Activated B cell treated with CpG ODN at 0.5 μM for 24 hours (primary cell): Measurements from ENCODE around the gene SUCLG2. TPM values are rescaled to one million over a fixed set of nuclear protein-coding genes. Genes with fewer than 3 reads are reported as not detected.

ENCODE experiments used
- ATAC-seq: fragments of 200-7000 bp; cut with Tn5 transposase; one replicate; pipeline ENCODE4 v1.10.0; 2021; ENCODE audit warnings: low read depth, mild to moderate bottlenecking, moderate library complexity
- CTCF ChIA-PET: fragments of 350-600 bp; sonication (Branson Sonifier 250); formaldehyde crosslinking; loops from one replicate; lab custom pipeline; 2021; ENCODE audit warnings: antibody characterized with exemption; lab: Charles Lee
- POLR2A ChIA-PET: fragments of 350-600 bp; sonication (Branson Sonifier 250); formaldehyde crosslinking; loops from one replicate; lab custom pipeline; 2021; ENCODE audit warnings: antibody characterized with exemption; lab: Charles Lee
- DNase-seq: peaks from one replicate; pipeline ENCODE4 v3.0.0; 2022
- H3K27ac Mint-ChIP-seq: one replicate; pipeline ENCODE4 v1.8.0; 2020; ENCODE audit warnings: mixed read lengths
- H3K27me3 Mint-ChIP-seq: one replicate; pipeline ENCODE4 v1.8.0; 2021; ENCODE audit warnings: mixed read lengths
- H3K36me3 Mint-ChIP-seq: one replicate; pipeline ENCODE4 v1.8.0; 2021; ENCODE audit warnings: low read depth, mixed read lengths
- H3K4me1 Mint-ChIP-seq: one replicate; pipeline ENCODE4 v1.8.0; 2021; ENCODE audit warnings: mixed read lengths
- H3K4me3 Mint-ChIP-seq: one replicate; pipeline ENCODE4 v1.8.0; 2020; ENCODE audit warnings: mild to moderate bottlenecking, mixed read lengths
- H3K9me3 Mint-ChIP-seq: one replicate; pipeline ENCODE4 v1.8.0; 2020; ENCODE audit warnings: mixed read lengths
- intact Hi-C: fragments of 100-400 bp; cut with micrococcal nuclease; formaldehyde crosslinking; loops from one replicate; pipeline ENCODE4 v1.15.1; 2024
- total RNA-seq: library from RNA; stranded (reverse); gene quantifications from 2 replicates; pipeline ENCODE4 v1.2.3, GENCODE V29; 2022
- TF ChIP-seq, protein P1 (sequence below): fragments of 200-600 bp; IDR thresholded peaks from one replicate; pipeline ENCODE4 v1.8.0; 2022; ENCODE audit warnings: antibody characterized with exemption, mild to moderate bottlenecking

Gene SUCLG2
- total RNA-seq, 1 donor from 2014 or later: 40.8 TPM

DNA sequence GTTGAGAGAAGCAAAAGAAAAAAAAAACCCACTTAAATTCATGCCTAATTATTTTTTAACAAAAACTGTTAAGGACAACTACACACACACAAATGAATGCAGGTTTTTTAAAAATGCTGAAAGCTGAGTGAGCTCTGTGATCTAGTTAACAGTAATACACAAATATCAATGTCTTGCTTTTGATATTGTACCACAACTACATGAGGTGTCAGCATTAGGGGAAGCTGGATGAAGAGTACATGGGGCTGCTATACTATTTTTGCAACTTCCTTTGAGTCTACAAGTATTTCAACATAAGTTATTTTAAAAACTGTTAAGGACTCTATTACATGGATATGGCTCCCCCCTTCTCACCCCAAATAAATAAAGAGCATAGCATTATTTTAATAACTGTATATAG lies 44.7 kb downstream of the SUCLG2 start:
- H3K4me3 Mint-ChIP-seq: no peak overlapping the region
- CTCF ChIA-PET: no interaction called here
- ATAC-seq (no peak), DNase-seq (no peak)
- no peaks in the 10 kb centered on the region for H3K27me3 Mint-ChIP-seq
- peaks cover 5% of the 10 kb centered on the region for H3K4me1 Mint-ChIP-seq
- H3K9me3 Mint-ChIP-seq: no peaks in the 10 kb centered on the region
- H3K36me3 Mint-ChIP-seq: peaks cover 74% of the 10 kb centered on the region
- TF ChIP-seq, protein P1, sequence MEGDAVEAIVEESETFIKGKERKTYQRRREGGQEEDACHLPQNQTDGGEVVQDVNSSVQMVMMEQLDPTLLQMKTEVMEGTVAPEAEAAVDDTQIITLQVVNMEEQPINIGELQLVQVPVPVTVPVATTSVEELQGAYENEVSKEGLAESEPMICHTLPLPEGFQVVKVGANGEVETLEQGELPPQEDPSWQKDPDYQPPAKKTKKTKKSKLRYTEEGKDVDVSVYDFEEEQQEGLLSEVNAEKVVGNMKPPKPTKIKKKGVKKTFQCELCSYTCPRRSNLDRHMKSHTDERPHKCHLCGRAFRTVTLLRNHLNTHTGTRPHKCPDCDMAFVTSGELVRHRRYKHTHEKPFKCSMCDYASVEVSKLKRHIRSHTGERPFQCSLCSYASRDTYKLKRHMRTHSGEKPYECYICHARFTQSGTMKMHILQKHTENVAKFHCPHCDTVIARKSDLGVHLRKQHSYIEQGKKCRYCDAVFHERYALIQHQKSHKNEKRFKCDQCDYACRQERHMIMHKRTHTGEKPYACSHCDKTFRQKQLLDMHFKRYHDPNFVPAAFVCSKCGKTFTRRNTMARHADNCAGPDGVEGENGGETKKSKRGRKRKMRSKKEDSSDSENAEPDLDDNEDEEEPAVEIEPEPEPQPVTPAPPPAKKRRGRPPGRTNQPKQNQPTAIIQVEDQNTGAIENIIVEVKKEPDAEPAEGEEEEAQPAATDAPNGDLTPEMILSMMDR: no peak
- intact Hi-C loops: no loop called here
- no peak overlapping the region for H3K27ac Mint-ChIP-seq
- POLR2A ChIA-PET: interaction anchor here (0.7 kb wide), 1 partner anchor 40 kb away, joined by 3 read pairs; no protein-coding TSS in a partner anchor

DNA sequence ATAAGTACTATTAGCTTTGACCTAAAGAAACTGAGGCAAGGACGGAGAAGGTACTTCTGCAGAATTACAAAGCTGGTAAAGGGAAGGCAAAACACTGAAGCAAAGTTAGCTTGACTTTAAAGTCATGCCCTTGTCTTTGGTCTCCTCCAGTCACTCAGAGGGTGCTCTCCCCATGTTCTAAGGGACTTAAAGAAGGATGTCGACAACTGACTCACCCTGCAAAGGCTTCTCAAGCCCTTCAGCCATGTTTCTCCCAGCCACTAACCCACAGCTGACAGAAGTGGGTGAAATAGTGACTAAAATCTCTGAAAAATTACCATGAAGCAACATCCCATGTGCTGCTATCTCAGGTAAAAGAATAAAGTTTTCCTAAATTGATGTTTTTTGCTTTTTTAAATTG lies 46.4 kb downstream of the SUCLG2 start:
- TF ChIP-seq, protein P1: no peak
- H3K4me3 Mint-ChIP-seq: no peak overlapping the region
- ChIA-PET CTCF (no interaction called here), POLR2A (no interaction called here)
- H3K27me3 Mint-ChIP-seq: no peaks in the 10 kb centered on the region
- peaks cover 5% of the 10 kb centered on the region for H3K4me1 Mint-ChIP-seq
- no peaks in the 10 kb centered on the region for H3K9me3 Mint-ChIP-seq
- H3K36me3 Mint-ChIP-seq: peaks cover 74% of the 10 kb centered on the region
- DNase-seq (no peak), ATAC-seq (no peak)
- no peak overlapping the region for H3K27ac Mint-ChIP-seq
- intact Hi-C loops: no loop called here

DNA sequence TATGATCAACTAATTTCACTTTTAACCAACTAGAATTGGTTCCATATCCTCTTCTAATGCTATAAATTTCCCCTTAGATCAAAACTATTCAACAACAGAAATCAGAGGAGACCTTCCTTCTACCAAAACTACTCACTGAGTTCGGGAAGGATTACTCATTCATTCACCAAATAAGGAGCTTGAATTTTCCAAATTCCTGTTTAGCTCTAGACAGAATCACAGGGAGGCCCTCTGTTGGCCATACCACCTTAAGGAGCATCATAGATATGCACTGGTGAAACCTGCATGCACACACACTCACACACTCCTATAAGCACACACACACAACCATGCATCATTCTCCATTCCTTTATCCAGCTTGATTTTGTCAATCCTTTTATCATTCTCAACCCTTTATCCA lies 49.0 kb downstream of the SUCLG2 start:
- Mint-ChIP-seq H3K4me3 (no peak overlapping the region), H3K4me1 (peaks cover 26% of the 10 kb centered on the region), H3K27me3 (no peaks in the 10 kb centered on the region), H3K36me3 (peaks cover 69% of the 10 kb centered on the region), H3K27ac (no peak overlapping the region), H3K9me3 (no peaks in the 10 kb centered on the region)
- CTCF ChIA-PET: no interaction called here
- intact Hi-C loops: no loop called here
- POLR2A ChIA-PET: no interaction called here
- ATAC-seq (no peak), DNase-seq (no peak)
- TF ChIP-seq, protein P1: no peak

DNA sequence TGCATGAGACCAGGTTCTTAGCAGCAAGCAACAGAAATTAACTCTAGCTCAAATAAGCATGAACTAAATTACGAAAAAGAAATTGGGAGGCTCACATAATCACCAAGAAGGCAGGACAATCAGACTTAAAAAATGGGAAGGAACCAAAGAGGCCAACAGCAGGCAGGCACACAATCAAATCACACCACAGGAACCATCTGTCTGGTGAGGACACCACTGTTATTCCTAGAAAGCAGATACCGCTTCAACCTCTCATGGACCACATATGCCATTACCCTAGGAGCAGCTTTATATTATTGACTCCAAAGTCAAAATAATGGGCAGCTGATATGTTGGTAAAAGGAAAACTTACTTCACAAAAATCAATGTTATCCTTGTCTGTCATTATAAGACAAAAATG lies 51.6 kb downstream of the SUCLG2 start:
- CTCF ChIA-PET: no interaction called here
- intact Hi-C loops: loop anchor here (2.0 kb wide), 1 partner anchor 14 kb away; no protein-coding TSS in a partner anchor
- POLR2A ChIA-PET: no interaction called here
- no peak overlapping the region for H3K27ac Mint-ChIP-seq
- H3K4me3 Mint-ChIP-seq: no peak overlapping the region
- H3K4me1 Mint-ChIP-seq: peaks cover 29% of the 10 kb centered on the region
- H3K9me3 Mint-ChIP-seq: no peaks in the 10 kb centered on the region
- ATAC-seq: no peak
- H3K36me3 Mint-ChIP-seq: peaks cover 63% of the 10 kb centered on the region
- DNase-seq: no peak
- TF ChIP-seq, protein P1: no peak
- no peaks in the 10 kb centered on the region for H3K27me3 Mint-ChIP-seq

DNA sequence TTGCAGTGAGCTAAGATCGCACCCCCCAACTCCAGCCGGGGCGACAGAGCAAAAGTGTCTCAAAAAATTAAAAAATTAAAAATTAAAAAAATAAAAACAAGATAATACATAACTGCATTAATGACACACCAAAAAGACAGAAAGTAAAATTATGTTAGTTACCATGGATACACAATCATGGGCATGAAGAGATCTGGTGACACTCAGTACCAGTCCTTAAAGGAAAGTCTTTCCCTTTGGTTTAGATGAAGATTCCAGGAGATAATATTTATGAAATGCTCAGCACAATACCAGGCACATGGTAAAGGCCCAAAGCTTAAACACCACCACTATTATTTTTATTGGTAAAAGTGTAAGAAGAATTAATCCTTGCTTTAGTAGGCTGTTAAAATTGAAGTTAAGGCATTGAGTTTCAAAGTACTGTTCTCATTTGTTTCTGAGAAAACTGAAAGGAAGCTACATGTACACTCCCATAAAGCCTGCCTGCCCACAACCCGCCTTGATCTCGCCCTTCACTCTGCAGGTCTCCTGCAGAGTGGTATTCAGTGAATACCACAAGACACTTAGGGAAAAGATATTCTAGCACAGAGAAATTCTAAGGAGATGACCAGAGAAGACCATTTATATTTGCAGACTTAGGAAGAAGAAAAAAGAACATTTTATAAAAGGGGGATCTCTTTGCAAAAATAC lies 52.3 kb downstream of the SUCLG2 start:
- TF ChIP-seq, protein P1: no peak
- ChIA-PET POLR2A (no interaction called here), CTCF (no interaction called here)
- DNase-seq (no peak), ATAC-seq (no peak)
- peaks cover 29% of the 10 kb centered on the region for H3K4me1 Mint-ChIP-seq
- no peak overlapping the region for H3K27ac Mint-ChIP-seq
- H3K9me3 Mint-ChIP-seq: no peaks in the 10 kb centered on the region
- intact Hi-C loops: loop anchor here (2.0 kb wide), 1 partner anchor 15 kb away; no protein-coding TSS in a partner anchor
- no peaks in the 10 kb centered on the region for H3K27me3 Mint-ChIP-seq
- H3K4me3 Mint-ChIP-seq: no peak overlapping the region
- peaks cover 61% of the 10 kb centered on the region for H3K36me3 Mint-ChIP-seq
